ENCODE results near the gene GABRD.
A peak's percentile ranks its signal among the peaks of the same experiment; 100 is the strongest.

The GABRD gene

DNA sequence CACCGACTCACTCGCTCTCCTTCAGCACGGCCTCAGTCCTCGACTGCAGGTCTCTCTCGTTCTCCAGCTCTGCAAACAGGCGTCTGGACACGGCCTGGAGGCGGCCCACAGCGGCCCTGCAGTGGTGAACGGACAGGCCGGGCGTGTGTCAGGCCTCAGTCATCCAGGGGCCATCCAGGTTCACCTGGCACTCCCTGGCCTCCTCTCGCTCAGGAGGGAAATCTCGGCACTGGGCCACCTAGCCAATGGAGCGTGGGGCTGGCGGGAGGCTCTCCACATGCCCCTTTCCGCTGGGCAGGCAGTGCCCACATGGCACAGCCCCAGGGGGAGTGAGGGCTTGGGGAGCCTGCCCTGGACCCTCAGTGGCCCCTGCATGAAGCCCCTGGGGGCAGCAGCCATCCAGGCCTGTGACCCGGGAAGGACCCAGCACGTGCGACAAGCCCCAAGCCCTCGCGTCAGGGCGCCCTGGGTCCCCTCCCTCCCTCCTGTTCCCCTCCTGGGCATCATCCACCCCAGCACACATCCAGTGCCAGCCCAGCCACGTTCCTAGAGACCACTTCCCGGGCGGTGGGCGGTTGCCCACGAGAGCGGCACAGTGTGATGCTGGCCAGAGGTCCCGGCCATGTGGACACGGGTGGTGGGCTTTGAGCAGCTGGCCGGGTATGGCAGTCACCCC lies 33.6 kb upstream of the GABRD start:
- no peak for DNase-seq

DNA sequence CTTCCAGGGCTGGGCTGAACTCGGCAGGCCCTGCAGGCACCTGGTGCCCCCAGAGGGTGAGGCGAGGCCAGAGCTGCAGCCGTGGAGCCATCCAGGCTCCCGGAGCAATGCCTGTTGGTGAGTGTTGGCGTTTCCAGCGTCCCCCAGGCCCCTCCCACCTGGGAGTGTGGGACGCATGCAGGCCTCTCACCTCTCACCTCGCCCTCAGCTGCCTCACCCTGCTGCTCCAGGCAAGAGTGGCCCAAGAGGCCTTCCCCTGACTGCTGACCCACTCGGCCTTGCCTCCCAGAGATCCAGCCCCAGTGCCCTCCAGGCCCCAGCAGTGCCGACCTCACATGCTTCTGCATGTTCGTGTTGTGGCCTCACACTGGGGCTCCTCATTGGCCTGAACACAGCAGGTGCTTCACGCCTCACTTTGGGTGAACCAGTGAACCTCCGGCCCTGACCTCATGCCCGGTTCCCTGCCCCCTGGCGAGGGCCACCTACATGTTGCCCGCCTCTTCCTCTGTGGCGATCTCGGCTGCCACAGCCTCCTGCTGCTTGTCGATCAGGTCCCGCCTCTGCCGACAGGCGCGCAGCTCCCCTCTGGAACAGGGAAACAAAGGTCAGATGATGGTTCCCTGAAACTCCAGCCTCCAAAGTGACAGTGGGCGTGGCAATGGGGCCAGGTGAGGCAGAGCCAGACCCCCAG lies 32.5 kb upstream of the GABRD start:
- DNase-seq, result no peak

DNA sequence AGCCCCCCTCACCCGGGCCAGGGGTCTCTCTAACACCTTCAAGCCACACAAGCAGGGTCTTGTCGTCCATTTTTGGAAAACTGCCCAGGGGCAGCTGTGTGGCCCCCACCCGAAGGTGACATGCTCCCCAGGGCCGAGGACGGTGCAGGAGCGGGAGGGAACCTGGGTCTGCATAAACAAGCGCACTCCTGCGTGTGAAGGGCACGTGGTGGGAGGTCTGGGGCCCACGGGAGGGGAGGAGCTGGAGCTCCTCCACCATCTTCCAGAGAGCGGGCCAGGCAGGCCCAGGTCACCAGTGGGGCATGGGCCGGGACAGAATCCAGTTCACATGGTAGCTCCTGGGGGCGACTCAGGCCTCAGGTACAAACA lies 32.0 kb upstream of the GABRD start:
- no peak for DNase-seq

DNA sequence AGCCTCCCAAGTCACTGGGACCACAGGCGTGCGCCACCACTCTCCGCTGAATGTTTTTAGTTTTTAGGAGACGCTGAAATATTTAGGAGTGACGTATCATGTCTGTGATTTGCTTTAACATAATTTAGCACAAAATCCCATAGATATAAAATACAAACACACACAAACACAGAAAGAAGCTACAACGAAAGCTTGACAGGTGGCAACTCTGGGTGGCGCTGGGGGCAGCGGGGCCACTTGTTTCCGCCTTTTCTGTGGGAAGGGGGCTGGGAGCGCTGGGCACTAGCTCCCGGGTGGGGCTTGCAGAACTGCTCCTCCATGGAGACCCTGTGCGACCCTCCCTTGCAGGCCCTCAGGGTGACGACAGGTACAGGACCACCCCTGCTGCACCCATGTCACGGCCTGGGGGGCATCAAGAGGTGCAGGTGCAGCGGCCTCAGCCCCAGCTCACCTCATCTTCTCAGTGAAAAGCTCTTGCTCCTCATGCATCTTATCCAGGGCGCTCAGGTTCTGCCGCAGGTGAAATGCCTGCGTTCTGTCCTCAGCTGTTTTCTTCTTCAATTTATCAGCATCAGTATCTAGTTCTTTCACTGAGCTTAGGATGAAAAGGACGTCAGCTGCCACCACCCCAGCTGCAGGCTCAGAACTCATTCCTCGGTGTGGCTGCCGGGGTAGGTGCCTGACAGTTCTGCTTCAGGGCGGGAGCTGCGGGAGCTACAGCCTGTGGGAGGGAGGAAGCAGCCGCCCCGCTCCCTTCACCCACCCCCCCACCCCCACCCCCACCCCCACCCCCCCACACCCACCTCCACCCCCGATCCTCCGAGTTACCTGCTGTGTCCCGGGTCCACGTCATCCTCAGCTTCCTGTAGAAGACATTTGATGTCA lies 30.8 kb upstream of the GABRD start:
- no peak for DNase-seq

DNA sequence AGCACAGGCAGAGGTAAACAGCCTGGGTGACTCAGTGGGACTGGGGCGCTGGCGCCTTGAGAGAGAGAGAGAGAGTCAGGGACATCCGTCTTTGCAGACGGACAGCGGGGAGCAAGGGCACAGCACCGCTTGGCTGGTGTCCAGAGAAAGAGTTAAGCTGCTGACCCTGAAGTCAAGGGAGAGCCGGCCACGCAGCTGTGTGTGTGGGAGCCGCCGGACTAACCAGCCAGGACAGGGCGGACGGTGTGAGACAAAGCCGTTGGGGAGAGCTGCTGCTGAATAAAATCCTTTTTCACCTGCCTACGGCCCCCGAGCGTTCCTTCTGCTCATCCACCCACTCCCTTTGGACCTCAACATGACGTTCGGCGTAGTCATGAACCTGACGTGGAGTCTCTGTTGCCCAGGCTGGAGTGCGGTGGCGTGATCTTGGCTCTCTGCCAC lies 30.0 kb upstream of the GABRD start:
- no peak for DNase-seq

GRCh38 chr1:1989789-1990188 lies 29.4 kb upstream of the GABRD start:
- no peak for DNase-seq

GRCh38 chr1:1990222-1990621 lies 28.9 kb upstream of the GABRD start:
- DNase-seq, result no peak

- DNase-seq, result no peak
Measured at GRCh38 chr1:1994536-1994935, 24.6 kb upstream of the GABRD start.

DNA sequence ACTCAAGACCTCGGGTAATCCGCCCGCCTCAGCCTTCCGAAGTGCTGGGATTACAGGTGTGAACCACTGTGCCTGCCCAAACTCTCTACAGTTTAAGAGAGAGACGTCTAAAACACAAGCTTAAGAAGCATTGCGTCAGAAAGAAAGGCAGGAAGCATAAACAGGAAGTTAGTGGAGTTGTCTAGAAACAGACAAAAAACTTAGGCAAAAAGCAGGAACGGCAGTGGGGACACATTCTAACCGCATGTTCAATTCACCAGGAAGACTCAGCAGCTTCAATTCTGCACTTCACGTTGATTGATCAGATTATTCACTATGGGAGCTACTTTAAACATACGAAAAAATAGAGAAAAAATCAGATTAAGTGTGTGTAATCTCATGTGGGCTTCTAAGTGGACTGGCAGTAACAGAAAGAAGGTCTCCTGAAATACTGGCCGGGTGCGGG lies 22.9 kb upstream of the GABRD start:
- no peak for DNase-seq

GRCh38 chr1:1997576-1997975 lies 21.6 kb upstream of the GABRD start:
- no peak for DNase-seq

DNA sequence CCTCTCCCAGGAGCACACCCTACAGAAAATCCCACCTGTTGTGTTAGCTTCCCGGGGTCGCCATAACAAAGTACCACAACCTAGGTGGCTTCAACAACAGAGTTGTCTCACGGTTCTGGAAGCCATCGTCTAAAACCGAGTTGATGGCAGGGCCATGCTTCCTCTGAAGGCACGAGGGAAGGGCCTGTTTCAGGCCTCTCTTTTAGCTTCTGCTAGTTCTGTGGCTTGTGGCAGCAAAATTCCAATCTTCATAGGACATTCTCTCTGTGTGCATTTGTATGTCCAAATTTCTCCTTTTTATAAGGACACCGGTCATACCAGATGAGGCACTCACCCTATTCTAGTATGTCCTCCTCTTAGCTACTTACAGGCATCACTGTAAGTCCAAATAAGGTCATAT lies 18.7 kb upstream of the GABRD start:
- no peak for DNase-seq

DNA sequence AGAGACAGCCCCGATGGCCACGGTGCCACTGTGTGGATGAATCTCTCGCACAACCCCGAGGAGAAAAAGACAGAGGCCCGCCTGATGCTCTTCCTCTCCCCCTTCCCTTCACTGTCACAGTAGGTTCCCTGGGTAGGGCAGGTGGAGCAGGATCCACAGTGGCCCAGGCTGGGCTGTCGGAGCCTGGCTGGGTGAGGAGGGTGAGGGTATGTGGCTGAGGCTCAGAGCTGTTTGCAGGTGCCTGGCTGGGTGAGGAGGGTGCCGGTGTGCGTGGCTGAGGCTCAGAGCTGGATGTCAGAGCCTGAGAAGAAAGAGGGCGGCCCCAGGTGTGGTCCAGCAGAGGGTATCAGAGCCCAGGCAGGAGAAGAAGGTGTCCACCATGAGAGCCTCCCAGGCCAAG lies 18.3 kb upstream of the GABRD start:
- no peak for DNase-seq

- DNase-seq, result no peak
Measured at GRCh38 chr1:2001773-2002411, 17.3 kb upstream of the GABRD start.

DNA sequence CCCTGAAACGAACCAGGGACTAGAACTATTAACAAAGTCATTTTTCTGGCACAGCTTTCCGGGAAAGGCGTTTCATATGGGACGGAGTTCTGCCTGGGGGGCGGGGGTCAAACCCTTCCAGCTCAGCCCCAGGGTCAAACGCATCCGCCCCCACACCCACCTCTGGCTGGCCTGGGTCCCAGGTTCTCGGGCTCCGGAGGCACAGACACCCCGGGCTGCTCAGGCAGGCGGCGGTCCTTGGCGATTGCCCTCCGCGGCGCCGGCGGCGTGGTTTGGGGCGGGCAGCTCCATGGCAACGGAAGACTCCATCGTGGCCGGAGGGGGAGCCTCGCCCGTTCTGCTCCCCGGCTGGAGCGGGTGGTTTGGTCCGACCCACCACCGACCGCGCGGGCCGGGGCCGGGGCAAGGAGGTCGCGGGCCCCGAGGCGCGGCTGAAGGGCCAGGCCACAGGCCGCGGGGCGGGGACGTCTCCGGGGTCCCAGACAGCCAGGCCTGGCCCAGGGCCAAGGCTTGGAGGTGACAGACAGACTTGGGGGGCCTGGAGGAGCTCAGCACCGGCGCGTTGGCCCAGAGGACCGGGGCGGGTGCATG lies 15.5 kb upstream of the GABRD start, which contains the start of gene CFAP74:
TSS of gene CFAP74 (minus strand) at position 246 of the 591 bp plus-strand sequence. CDS start 12,830 bp downstream, outside the sequence.
- peak in 1 of 2 experiments; percentile 60 for DNase-seq

DNA sequence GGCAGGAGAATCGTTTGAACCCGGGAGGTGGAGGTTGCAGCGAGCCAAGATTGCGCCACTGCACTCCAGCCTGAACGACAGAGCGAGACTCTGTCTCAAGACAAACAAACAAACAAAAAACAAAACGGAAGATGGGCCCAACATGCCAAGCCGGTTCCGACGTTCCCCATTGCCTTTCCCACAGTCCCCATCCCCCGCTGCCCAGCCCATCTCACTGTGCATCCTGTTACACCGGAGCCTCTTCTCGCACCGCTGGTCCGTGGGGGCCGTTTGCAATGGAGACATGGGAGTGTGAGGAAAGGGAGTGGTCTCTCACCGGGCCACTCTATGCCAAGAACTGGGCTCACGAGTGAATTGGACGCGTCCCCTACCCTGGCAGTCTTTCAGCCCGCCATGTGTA lies 14.3 kb upstream of the GABRD start:
- no peak for DNase-seq

DNA sequence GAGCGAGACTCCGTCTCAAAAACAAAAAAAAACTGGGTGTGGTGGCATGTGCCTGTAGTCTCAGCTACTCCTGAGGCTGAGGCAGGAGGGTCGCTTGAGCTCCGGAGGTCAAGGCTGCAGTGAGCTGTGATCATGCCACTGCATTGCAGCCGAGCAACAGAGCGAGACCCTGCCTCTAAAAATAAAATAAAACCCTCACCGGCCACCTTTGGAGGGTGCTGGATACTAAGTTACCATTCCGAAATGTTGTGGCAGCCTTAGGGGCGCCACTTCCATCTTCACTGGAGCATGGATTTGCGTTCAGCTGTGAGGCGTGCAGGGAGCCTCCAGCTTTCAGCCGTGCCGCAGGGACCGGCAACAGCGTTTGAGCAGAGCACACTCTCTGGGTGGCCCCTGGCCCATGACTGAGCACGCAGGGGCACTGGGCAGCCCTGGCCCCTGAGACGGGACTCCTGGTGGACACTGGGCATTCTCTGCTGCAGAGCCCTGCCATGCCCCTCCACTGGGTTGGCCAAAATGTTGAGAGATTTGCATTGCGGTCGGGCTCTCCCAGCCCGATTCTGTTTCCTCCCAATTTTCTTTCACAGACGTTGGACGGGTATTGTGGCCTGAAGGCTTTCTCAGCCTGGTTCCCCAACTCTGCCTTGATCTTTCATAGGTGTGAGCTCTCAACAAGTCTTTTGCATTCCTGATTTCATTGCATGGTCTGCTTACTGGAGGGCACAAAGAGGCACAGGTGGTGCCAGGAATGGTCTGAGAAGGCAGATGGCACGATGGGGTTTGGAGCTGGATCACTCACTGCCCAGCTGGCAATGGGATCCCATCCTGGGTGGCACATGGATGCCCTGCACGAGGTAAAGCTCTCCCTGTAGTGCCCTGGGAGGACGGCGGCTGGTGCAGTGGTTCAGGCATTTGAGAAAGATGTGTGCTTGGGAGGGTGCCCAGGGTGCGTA lies 9.8 kb upstream of the GABRD start:
- DNase-seq, result no peak

DNA sequence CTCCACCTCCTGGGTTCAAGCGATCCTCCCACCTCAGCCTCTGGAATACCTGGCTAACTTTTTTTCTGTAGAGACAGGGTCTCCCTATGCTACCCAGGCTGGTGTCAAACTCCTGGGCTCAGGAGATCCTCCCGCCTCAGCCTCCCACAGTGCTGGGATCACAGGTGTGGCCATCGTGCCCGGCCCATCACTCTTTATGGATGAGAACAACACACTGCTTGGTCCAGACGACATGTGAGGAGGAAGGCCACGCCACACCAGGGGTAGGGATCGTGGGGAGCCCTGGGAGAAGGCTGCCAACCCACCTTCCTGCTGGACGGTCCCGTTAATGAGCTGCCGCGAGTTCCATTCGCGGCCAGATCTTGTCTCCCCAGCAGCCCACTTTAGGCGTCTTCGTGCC lies 5.0 kb upstream of the GABRD start:
- DNase-seq, result no peak

GRCh38 chr1:2014741-2015735 lies 4.1 kb upstream of the GABRD start:
- DNase-seq, result no peak

DNA sequence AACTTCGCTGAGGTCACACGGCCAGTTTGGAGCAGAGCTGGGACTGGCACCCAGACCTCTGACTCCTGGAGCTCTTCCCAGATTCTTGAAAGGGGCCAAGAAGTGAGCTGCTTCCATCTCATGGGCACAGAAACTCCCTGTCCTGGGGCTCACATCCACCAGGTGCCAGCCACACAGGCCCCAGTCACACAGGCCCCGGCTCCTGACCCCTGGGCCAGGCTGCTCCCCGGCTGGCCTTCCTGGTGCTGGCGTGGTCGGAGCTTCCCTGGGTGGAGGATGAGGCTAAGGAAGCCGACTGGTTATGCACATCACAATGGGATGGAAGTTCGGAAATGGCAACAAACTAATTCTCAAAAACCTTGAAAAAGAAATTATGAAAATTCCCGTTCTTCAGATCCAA lies 3.0 kb upstream of the GABRD start:
- no peak for DNase-seq
